Measurements from ENCODE around the gene KLC3.
"Not testable (repeated sequence)": the region's sequence is repeated elsewhere in the genome, so short reads cannot be mapped to it uniquely, and the experiment has no call there.

KLC3 gene

GRCh38 chr19:45331411-45331810 lies 9.1 kb upstream of the KLC3 start:
- H3K4me3 ChIP-seq (ENCODE audit: low read length, poor library complexity, severe bottlenecking) = no peak overlapping the region
- TF ChIP-seq CTCF (conservative IDR thresholded peaks at IDR 0.05; ENCODE audit: low read length) = no peak
- TF ChIP-seq EZH2phosphoT487 (IDR thresholded peaks at IDR 0.05; ENCODE audit: borderline replicate concordance) = no peak
- H3K9me2 ChIP-seq (replicated peaks; ENCODE audit: low read depth, low read length) = no peaks in the 10 kb centered on the region
- no peaks in the 10 kb centered on the region for H4K20me1 ChIP-seq (ENCODE audit: insufficient read depth, low read length, poor library complexity, severe bottlenecking)
- H3K4me2 ChIP-seq (ENCODE audit: low read depth, low read length, poor library complexity, severe bottlenecking) = no peak overlapping the region
- no peaks in the 10 kb centered on the region for H3K36me3 ChIP-seq (ENCODE audit: insufficient read depth, low read length)
- no peaks in the 10 kb centered on the region for H3K4me1 ChIP-seq (ENCODE audit: insufficient read depth, low read length, poor library complexity, severe bottlenecking)
- H3F3A ChIP-seq (ENCODE audit: low read depth) = no peaks in the 10 kb centered on the region
- no peak overlapping the region for H2AFZ ChIP-seq (ENCODE audit: low read length)
- no peaks in the 10 kb centered on the region for H3K9me3 ChIP-seq (ENCODE audit: insufficient read depth, low read depth, low read length)
- no peaks in the 10 kb centered on the region for H3K27me3 ChIP-seq (ENCODE audit: insufficient read depth, low read length, poor library complexity, severe bottlenecking)
- no peak overlapping the region for H3K9ac ChIP-seq (ENCODE audit: low read depth, low read length, poor library complexity, severe bottlenecking)
- no peaks in the 10 kb centered on the region for H3K79me2 ChIP-seq (ENCODE audit: insufficient read depth, low read length)

- Histone ChIP-seq H3F3A (ENCODE audit: low read depth) (no peaks in the 10 kb centered on the region), H3K4me2 (ENCODE audit: low read depth, low read length, poor library complexity, severe bottlenecking) (no peak overlapping the region), H2AFZ (ENCODE audit: low read length) (no peak overlapping the region), H4K20me1 (ENCODE audit: insufficient read depth, low read length, poor library complexity, severe bottlenecking) (no peaks in the 10 kb centered on the region), H3K9ac (ENCODE audit: low read depth, low read length, poor library complexity, severe bottlenecking) (no peak overlapping the region), H3K36me3 (ENCODE audit: insufficient read depth, low read length) (no peaks in the 10 kb centered on the region), H3K79me2 (ENCODE audit: insufficient read depth, low read length) (no peaks in the 10 kb centered on the region), H3K27me3 (ENCODE audit: insufficient read depth, low read length, poor library complexity, severe bottlenecking) (no peaks in the 10 kb centered on the region), H3K9me2 (replicated peaks; ENCODE audit: low read depth, low read length) (no peaks in the 10 kb centered on the region), H3K9me3 (ENCODE audit: insufficient read depth, low read depth, low read length) (no peaks in the 10 kb centered on the region), H3K4me1 (ENCODE audit: insufficient read depth, low read length, poor library complexity, severe bottlenecking) (no peaks in the 10 kb centered on the region), H3K4me3 (ENCODE audit: low read length, poor library complexity, severe bottlenecking) (no peak overlapping the region)
- TF ChIP-seq EZH2phosphoT487 (IDR thresholded peaks at IDR 0.05; ENCODE audit: borderline replicate concordance) (no peak), CTCF (conservative IDR thresholded peaks at IDR 0.05; ENCODE audit: low read length) (no peak)
Measured at GRCh38 chr19:45333609-45334303, 6.8 kb upstream of the KLC3 start.

GRCh38 chr19:45334881-45335280 lies 5.7 kb upstream of the KLC3 start:
- not testable (repeated sequence) for H3K9me3 ChIP-seq (ENCODE audit: insufficient read depth, low read depth, low read length); H3F3A ChIP-seq (ENCODE audit: low read depth); H3K9ac ChIP-seq (ENCODE audit: low read depth, low read length, poor library complexity, severe bottlenecking); H3K27me3 ChIP-seq (ENCODE audit: insufficient read depth, low read length, poor library complexity, severe bottlenecking); H3K4me3 ChIP-seq (ENCODE audit: low read length, poor library complexity, severe bottlenecking); H3K9me2 ChIP-seq (replicated peaks; ENCODE audit: low read depth, low read length); H2AFZ ChIP-seq (ENCODE audit: low read length); H3K4me2 ChIP-seq (ENCODE audit: low read depth, low read length, poor library complexity, severe bottlenecking); H3K36me3 ChIP-seq (ENCODE audit: insufficient read depth, low read length); H3K79me2 ChIP-seq (ENCODE audit: insufficient read depth, low read length); H4K20me1 ChIP-seq (ENCODE audit: insufficient read depth, low read length, poor library complexity, severe bottlenecking); H3K4me1 ChIP-seq (ENCODE audit: insufficient read depth, low read length, poor library complexity, severe bottlenecking)

- H3K9me3 ChIP-seq (ENCODE audit: insufficient read depth, low read depth, low read length) = no peaks in the 10 kb centered on the region
- no peaks in the 10 kb centered on the region for H3K79me2 ChIP-seq (ENCODE audit: insufficient read depth, low read length)
- no peak overlapping the region for H2AFZ ChIP-seq (ENCODE audit: low read length)
- H3K4me2 ChIP-seq (ENCODE audit: low read depth, low read length, poor library complexity, severe bottlenecking) = no peak overlapping the region
- H3F3A ChIP-seq (ENCODE audit: low read depth) = no peaks in the 10 kb centered on the region
- no peaks in the 10 kb centered on the region for H3K4me1 ChIP-seq (ENCODE audit: insufficient read depth, low read length, poor library complexity, severe bottlenecking)
- no peaks in the 10 kb centered on the region for H3K36me3 ChIP-seq (ENCODE audit: insufficient read depth, low read length)
- H3K9ac ChIP-seq (ENCODE audit: low read depth, low read length, poor library complexity, severe bottlenecking) = no peak overlapping the region
- H4K20me1 ChIP-seq (ENCODE audit: insufficient read depth, low read length, poor library complexity, severe bottlenecking) = no peaks in the 10 kb centered on the region
- no peaks in the 10 kb centered on the region for H3K27me3 ChIP-seq (ENCODE audit: insufficient read depth, low read length, poor library complexity, severe bottlenecking)
- TF ChIP-seq CTCF (conservative IDR thresholded peaks at IDR 0.05; ENCODE audit: low read length) = no peak
- no peak for TF ChIP-seq EZH2phosphoT487 (IDR thresholded peaks at IDR 0.05; ENCODE audit: borderline replicate concordance)
- H3K4me3 ChIP-seq (ENCODE audit: low read length, poor library complexity, severe bottlenecking) = no peak overlapping the region
- H3K9me2 ChIP-seq (replicated peaks; ENCODE audit: low read depth, low read length) = no peaks in the 10 kb centered on the region
Measured at GRCh38 chr19:45336696-45337251, 3.8 kb upstream of the KLC3 start.

All from Loucy (cell line).